ENCODE data around the gene EFNB2. TPM values are rescaled to one million over a fixed set of nuclear protein-coding genes. Genes with fewer than 3 reads are reported as not detected.

EFNB2 gene
- total and polyA plus RNA-seq, 2 of the 8 experiments (the other 6 are each of a cell fraction or from before 2014, with no cell fraction given): 8.2 to 12.0 TPM

- no peak overlapping the region for H4K91ac ChIP-seq (replicated peaks; ENCODE audit: insufficient read length, low read length)
- no peak overlapping the region for H2AK5ac ChIP-seq (ENCODE audit: low read depth, low read length)
- H2BK12ac ChIP-seq (ENCODE audit: low read depth, low read length): no peak overlapping the region
- no peak overlapping the region for H3K4me3 ChIP-seq (ENCODE audit: extremely low read depth in 1 of 4, insufficient read depth in 2 of 4, low read depth in 3 of 4, low read length in 4 of 4)
- FAIRE-seq (no peak), DNase-seq (ENCODE audit: low read depth in 1 of 2, low spot score in 2 of 2) (no peak)
- peaks cover 0 to 5% of the 10 kb centered on the region in 2 experiments for H4K20me1 ChIP-seq (replicated peaks in 1 of 2; ENCODE audit: control insufficient read depth in 1 of 2, insufficient read depth in 2 of 2, low read length in 2 of 2)
- H3K23ac ChIP-seq (ENCODE audit: insufficient read length): no peak overlapping the region
- H3K23me2 ChIP-seq (ENCODE audit: low read depth, low read length): no peaks in the 10 kb centered on the region
- H3K4ac ChIP-seq (replicated peaks; ENCODE audit: insufficient read length, low read depth, low read length): no peak overlapping the region
- no peak overlapping the region for H2BK15ac ChIP-seq (ENCODE audit: low read length)
- POLR2A ChIA-PET (ENCODE audit: partially characterized antibody): no interaction called here
- H2BK20ac ChIP-seq (ENCODE audit: low read length): no peak overlapping the region
- no peak overlapping the region for H2BK120ac ChIP-seq (replicated peaks; ENCODE audit: low read depth, low read length)
- H3K9ac ChIP-seq (replicated peaks in 1 of 4; ENCODE audit: extremely low read depth in 1 of 4, low read depth in 3 of 4, low read length in 3 of 4): no peak overlapping the region
- no peak overlapping the region for H3K4me2 ChIP-seq (ENCODE audit: insufficient read depth in 1 of 2, low read depth in 2 of 2, low read length in 2 of 2)
- no peak overlapping the region for H3K14ac ChIP-seq (ENCODE audit: insufficient read length)
- no peaks in the 10 kb centered on the region for H3K27me3 ChIP-seq (replicated peaks in 1 of 4; ENCODE audit: control insufficient read depth in 3 of 4, extremely low read depth in 1 of 4, insufficient read depth in 3 of 4, low read length in 3 of 4)
- no peaks in the 10 kb centered on the region for H3K9me3 ChIP-seq (ENCODE audit: insufficient read depth in 2 of 2, low read depth in 1 of 2, low read length in 1 of 2)
- peaks cover 0 to 4% (median 0%) of the 10 kb centered on the region in 4 experiments; a peak in 3 of 7 replicates for H3K4me1 ChIP-seq (replicated peaks in 1 of 4; ENCODE audit: control insufficient read depth in 3 of 4, insufficient read depth in 4 of 4, low read length in 3 of 4)
- H2AFZ ChIP-seq (ENCODE audit: low read length): no peak overlapping the region
- 96% methylated on average over 11 of the region's 11 CpGs; no CpG with 5 or more reads in 1 of the 2 experiments for WGBS, 2 experiments (ENCODE audit: extremely low coverage in 1 of 2, insufficient coverage in 1 of 2, insufficient read length in 1 of 2, insufficient replicate concordance in 2 of 2, low coverage in 1 of 2, low lambda C conversion rate in 2 of 2, missing lambda C conversion rate in 1 of 2)
- H3K56ac ChIP-seq (replicated peaks; ENCODE audit: insufficient read length, low read depth, low read length): no peak overlapping the region
- no peak overlapping the region for H4K5ac ChIP-seq (ENCODE audit: insufficient read length, low read depth, low read length)
- no peak overlapping the region for H3K18ac ChIP-seq (ENCODE audit: extremely low read depth, low read length)
- H4K8ac ChIP-seq (ENCODE audit: extremely low read depth, insufficient read depth, low read length): no peak overlapping the region
- CTCF ChIA-PET (ENCODE audit: partially characterized antibody): no interaction called here
- peaks cover 3 to 22% (median 15%) of the 10 kb centered on the region in 4 experiments; a peak in 6 of 8 replicates for H3K36me3 ChIP-seq (ENCODE audit: control insufficient read depth in 2 of 4, insufficient read depth in 4 of 4, low read length in 3 of 4)
- no peak overlapping the region for H2BK5ac ChIP-seq (ENCODE audit: low read depth, low read length)
- H3K79me2 ChIP-seq (ENCODE audit: control insufficient read depth in 1 of 2, insufficient read depth in 2 of 2, low read length in 2 of 2): no peaks in the 10 kb centered on the region
- H3K79me1 ChIP-seq (ENCODE audit: low read depth, low read length): no peaks in the 10 kb centered on the region; the same call in 1 of the 2 replicates
- H3K27ac ChIP-seq (ENCODE audit: low read depth, low read length): no peak overlapping the region
- no peak for TF ChIP-seq SRF (IDR thresholded peaks at IDR 0.05; ENCODE audit: low read depth, low read length)
- TF ChIP-seq PHF8 (conservative IDR thresholded peaks at IDR 0.05; ENCODE audit: low read depth, low read length): no peak
- TF ChIP-seq CEBPB (IDR thresholded peaks at IDR 0.05; ENCODE audit: low read depth, low read length): no peak
- no peak for TF ChIP-seq E2F6 (IDR thresholded peaks at IDR 0.05)
- TF ChIP-seq KDM1A (IDR thresholded peaks at IDR 0.05; ENCODE audit: borderline replicate concordance, low read length): no peak
- no peak for TF ChIP-seq RBBP5 (IDR thresholded peaks at IDR 0.05; ENCODE audit: borderline replicate concordance, low read depth, low read length)
- no peak for TF ChIP-seq SP2 (IDR thresholded peaks at IDR 0.05; ENCODE audit: low read length)
- no peak for TF ChIP-seq NANOG (IDR thresholded peaks at IDR 0.05; ENCODE audit: insufficient read depth, low read depth, low read length, poor library complexity, severe bottlenecking)
- no peak for TF ChIP-seq CTBP2 (IDR thresholded peaks at IDR 0.05; ENCODE audit: borderline replicate concordance, insufficient read depth, insufficient read length, low read length)
- no peak for TF ChIP-seq MAX (IDR thresholded peaks at IDR 0.05)
- TF ChIP-seq NRF1 (IDR thresholded peaks at IDR 0.05; ENCODE audit: low read depth, low read length): no peak
- no peak for TF ChIP-seq FOSL1 (IDR thresholded peaks at IDR 0.05; ENCODE audit: insufficient read depth, low read depth, low read length)
- no peak for TF ChIP-seq RFX5 (IDR thresholded peaks at IDR 0.05; ENCODE audit: borderline replicate concordance, low read depth, low read length)
- no peak for TF ChIP-seq RXRA (IDR thresholded peaks at IDR 0.05; ENCODE audit: insufficient read depth, low read depth, low read length)
Measured at GRCh38 chr13:106491463-106491862, 44.0 kb downstream of the EFNB2 start.

Measured in H1 (cell line).